HG03095 (cell line): ENCODE data around the gene COL4A2.
"Not testable (repeated sequence)": the region's sequence is repeated elsewhere in the genome, so short reads cannot be mapped to it uniquely, and the experiment has no call there.

Experiments
- ATAC-seq: cut with Tn5 transposase; IDR thresholded peaks from one replicate; pipeline ENCODE4 v1.9.1; 2021; ENCODE audit warnings: moderate library complexity; ENCODE audit not compliant: unreplicated experiment

Gene COL4A2

GRCh38 chr13:110449219-110450015 is 142.3 kb downstream of the COL4A2 start:
- ATAC-seq = no peak

GRCh38 chr13:110450016-110450900 is 143.2 kb downstream of the COL4A2 start:
- ATAC-seq = no peak

GRCh38 chr13:110450941-110451730 is 144.1 kb downstream of the COL4A2 start:
- ATAC-seq = no peak

- ATAC-seq = not testable (repeated sequence)
Measured at GRCh38 chr13:110453091-110453490, 146.0 kb downstream of the COL4A2 start.

- no peak for ATAC-seq
Measured at GRCh38 chr13:110453797-110454196, 146.7 kb downstream of the COL4A2 start.

GRCh38 chr13:110454227-110454859 is 147.3 kb downstream of the COL4A2 start:
- no peak for ATAC-seq

- no peak for ATAC-seq
Measured at GRCh38 chr13:110454956-110455355, 147.9 kb downstream of the COL4A2 start.

GRCh38 chr13:110455444-110455843 is 148.4 kb downstream of the COL4A2 start:
- no peak for ATAC-seq

GRCh38 chr13:110455941-110456340 is 148.9 kb downstream of the COL4A2 start:
- peak; percentile 97 for ATAC-seq

- no peak for ATAC-seq
Measured at GRCh38 chr13:110456550-110456949, 149.5 kb downstream of the COL4A2 start.

GRCh38 chr13:110457361-110457760 is 150.3 kb downstream of the COL4A2 start:
- ATAC-seq = no peak

- ATAC-seq = no peak
Measured at GRCh38 chr13:110458017-110458416, 150.9 kb downstream of the COL4A2 start.

GRCh38 chr13:110458594-110459365 is 151.7 kb downstream of the COL4A2 start:
- no peak for ATAC-seq

GRCh38 chr13:110462091-110462490 is 155.0 kb downstream of the COL4A2 start:
- no peak for ATAC-seq

- no peak for ATAC-seq
Measured at GRCh38 chr13:110463156-110463555, 156.1 kb downstream of the COL4A2 start.

GRCh38 chr13:110463871-110464510 is 156.9 kb downstream of the COL4A2 start:
- ATAC-seq = no peak

- ATAC-seq = no peak
Measured at GRCh38 chr13:110464556-110465333, 157.7 kb downstream of the COL4A2 start.

- ATAC-seq = no peak
Measured at GRCh38 chr13:110465696-110466095, 158.6 kb downstream of the COL4A2 start.
